ENCODE measurements around the gene RIPPLY1. TPM values are rescaled to one million over a fixed set of nuclear protein-coding genes. Genes with fewer than 3 reads are reported as not detected.

Gene RIPPLY1, protein sequence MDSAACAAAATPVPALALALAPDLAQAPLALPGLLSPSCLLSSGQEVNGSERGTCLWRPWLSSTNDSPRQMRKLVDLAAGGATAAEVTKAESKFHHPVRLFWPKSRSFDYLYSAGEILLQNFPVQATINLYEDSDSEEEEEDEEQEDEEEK
- total RNA-seq (2014; rRNA removed; shearing (Covaris generic)): not detected in 2 replicates

DNA sequence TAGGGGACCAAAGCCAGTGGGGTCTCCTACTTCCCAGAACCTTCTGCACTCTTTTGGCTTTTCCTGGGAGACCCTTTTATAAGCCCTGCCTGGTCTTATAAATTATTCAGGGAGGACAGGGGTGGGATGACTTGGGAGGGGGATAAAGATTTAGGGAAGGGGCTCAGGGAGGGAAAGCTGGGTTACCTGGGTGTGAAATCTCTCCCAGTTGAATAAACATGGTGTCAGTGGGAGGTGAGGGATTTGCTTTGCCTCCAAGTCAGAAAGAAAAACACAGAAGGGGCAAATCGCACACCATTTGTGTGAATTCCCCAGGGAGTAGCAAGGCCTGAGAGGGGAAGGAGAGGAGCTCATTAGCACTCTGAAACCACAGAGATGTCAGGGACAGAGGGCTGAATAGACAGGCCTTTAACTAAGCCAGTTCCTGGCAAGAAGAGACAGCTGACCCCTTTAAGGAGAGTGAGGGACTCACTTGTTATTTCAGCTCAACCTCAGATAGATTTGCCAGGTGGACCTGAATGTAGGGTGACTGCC, at the start of gene RIPPLY1:
RIPPLY1 (minus strand) TSS at position 51 of the 534 bp plus-strand sequence. CDS start 54 bp downstream, outside the sequence.
- no peak for DNase-seq (ENCODE audit: low read depth)

DNA sequence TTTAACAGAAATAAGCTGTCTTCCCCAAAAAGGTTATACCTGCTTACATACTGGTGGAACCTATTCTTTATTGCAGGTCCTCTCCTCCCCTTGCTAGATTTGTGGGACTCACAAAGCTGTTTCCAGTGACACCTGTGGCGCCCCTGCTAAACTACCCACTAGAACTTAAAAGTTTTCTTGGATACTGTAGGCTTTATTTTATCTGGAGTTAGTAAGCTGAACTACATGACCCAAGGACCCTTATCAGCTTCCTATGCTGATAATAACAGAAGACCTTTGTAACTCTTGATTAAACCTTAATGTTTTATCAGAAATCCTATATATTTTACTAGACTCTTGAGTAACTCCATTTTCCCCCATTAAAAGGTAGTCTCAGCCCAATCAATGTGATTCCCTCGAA, 49.4 kb upstream of the RIPPLY1 start:
- no peak for DNase-seq (ENCODE audit: low read depth)

DNA sequence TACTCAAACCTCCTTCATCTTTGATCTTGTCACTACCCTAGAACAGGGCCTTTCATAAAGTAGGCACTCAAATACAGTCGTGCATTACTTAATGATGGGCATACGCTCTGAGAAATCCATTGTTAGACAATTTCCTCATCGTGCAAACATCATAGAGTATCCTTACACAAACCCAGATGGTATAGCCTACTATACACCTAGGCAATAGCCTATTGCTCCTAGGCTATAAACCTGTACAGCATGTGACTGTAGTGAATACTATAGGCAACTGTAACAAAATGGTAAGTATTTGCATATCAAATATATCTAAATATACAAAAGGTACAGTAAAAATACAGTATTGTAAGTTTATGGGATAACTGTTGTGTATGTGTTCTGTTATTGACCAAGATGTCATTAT, 48.9 kb upstream of the RIPPLY1 start:
- DNase-seq (ENCODE audit: low read depth): no peak

DNA sequence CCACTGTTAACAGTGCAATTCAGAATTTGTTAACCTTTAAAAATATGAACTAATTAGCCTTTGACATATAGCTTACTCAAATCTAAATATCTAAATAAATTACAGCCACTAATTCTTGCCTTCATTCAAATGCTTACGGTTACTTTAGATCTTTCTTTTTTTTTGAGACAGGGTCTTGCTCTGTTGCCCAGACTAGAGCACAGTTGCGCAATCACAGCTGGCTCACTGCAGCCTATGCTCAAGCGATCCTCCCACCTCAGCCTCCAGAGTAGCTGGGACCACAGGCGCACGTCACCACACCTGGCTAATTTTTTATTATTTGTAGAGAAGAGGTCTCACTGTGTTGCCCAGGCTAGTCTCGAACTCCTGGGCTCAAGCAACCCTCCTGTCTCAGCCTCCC, 48.1 kb upstream of the RIPPLY1 start:
- no peak for DNase-seq (ENCODE audit: low read depth)

DNA sequence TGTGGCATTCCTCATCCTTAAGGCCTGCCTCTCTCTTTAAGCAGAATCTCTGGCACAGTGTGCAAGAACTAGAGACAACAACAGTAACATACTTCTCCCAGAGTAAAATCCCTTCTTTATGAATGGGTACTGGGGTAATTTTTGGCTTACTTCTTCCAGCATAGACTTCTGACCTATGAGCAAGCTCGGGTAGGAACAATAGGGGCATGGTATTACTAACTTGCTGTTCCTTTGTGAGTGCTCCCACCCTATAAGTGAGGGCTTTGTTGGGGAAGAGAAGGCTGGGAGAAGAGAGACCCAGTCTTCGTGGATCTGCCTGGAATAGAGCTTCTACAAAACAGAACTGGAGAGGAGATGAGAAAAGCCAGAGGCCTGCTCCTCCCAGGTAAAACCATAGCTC, 47.2 kb upstream of the RIPPLY1 start:
- no peak for DNase-seq (ENCODE audit: low read depth)

DNA sequence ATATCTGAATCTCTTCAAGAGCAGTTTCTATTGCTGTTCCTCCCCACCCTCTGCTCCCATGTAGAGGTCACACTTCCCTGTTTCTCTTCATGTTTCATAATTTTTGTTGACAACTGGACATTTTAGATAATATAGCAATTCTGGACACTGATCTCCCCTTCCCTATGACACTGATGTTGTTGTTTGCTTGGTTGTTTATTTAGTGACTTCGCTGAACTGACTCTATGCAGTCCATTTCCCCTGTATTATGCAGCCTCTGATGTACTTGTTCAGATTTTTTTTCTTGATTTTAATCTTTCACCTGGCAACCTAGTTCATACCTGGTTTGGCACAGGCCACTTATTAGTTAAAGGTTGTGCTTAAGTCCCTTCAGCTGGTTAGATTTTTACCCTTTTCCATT, 46.2 kb upstream of the RIPPLY1 start:
- DNase-seq (ENCODE audit: low read depth): no peak

DNA sequence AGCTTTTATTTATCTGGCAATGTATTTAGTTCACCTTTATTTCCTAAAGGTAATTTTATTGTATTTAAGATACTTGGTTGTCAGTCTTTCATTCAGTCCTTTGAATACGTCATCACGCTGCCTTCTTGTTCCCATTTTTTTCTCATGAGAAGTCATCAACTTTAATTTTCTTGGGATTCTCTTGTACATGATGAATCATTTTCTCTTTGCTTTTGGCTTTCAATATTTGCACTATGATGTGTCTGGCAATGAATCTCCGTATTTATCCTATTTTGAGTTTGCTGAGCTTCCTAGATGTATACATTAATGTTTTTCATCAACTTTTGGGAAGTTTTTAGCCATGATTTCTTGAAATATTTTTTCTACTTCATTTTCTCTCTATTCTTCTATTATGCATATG, 45.5 kb upstream of the RIPPLY1 start:
- no peak for DNase-seq (ENCODE audit: low read depth)

DNA sequence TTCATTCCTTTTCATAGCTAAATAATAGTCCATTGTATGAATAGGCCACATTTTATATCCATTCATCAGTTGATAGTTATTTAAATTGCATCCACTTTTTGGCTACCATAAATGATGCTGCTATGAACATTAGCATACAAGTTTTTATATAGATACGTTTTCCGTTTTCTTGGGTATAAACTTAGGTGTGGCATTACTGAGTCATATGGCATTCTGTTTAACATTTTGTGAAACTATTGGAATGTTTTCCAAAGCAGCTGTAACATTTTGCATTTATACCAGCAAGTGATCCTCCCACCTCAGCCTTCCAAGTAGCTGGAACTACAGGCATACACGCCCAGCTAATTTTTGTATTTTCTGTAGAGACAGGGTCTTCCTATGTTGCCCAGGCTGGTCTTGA, 43.3 kb upstream of the RIPPLY1 start:
- DNase-seq (ENCODE audit: low read depth): no peak

DNA sequence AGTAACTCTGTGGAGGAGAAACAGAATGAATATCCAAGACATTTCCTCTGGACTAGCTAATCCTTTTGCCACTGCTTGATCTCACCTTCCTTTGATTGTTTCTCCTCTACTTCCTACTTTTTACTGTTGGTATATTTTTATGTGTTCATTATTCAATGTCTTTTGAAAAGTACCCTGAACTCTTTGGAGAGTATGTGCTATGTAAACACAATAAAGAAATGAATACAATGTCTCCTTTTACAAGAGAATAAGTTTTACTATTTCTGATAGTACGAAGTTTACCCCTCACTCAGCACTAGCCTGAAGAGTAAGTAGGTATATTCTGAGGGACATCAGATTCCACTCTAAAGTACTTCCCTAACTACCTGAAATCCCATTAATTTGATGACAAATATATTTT, 36.9 kb upstream of the RIPPLY1 start:
- no peak for DNase-seq (ENCODE audit: low read depth)

DNA sequence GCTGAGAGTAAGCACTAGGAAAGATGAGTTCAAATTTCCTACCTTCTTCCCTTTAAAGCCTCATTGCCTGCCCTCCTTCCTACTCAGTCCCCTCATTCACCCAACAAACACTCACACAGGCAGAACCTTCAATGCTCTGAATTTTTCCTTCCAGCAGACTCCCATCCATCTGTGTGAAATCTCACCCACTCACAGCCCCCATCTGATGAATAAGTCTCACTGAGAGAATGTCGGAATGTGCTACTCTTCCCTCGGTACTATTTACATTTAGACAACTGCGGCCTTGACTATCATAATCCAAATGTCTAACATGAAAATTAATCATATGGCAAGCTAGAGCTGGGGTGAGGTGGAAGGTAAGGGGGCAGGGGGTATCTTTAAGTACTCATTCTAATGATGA, 36.4 kb upstream of the RIPPLY1 start:
- DNase-seq (ENCODE audit: low read depth): no peak

DNA sequence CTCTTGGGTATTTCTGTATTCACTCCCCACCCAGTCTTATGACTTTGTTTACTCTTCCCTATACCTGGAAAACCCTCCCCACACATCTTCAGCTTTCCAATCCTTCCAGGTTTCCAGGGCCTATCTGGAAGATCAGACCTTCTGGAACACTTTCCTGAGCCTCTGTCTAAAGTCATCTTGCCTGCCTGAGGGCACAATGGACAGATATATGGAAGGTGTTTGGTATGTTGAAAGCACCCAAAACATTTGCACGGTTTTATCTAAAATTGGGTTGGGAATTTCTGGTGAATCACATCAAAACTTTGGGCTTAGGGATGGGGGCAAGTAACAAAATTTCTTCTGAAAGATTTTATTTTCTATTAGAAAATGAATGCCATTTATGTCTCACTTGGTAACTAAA, 33.1 kb upstream of the RIPPLY1 start:
- DNase-seq (ENCODE audit: low read depth): no peak

DNA sequence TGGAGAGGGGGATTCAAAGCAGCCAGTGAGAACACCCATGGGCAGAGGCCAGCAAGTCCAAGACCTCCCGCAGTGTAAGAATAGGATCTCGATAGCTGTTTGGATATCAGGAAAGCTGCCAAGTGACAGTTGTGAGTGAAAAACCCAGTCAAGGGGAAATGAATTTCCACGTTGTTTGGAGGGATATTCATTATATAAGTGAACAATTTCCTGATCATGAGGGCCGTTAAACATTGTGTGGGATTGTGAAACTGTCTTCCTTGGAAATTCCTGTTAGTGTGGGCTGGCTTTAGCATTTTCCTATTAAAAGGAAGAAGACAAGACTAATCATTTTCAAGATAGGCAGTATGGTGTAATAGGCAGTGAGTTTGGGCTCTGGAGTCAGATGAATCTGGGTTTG, 32.0 kb upstream of the RIPPLY1 start:
- no peak for DNase-seq (ENCODE audit: low read depth)

DNA sequence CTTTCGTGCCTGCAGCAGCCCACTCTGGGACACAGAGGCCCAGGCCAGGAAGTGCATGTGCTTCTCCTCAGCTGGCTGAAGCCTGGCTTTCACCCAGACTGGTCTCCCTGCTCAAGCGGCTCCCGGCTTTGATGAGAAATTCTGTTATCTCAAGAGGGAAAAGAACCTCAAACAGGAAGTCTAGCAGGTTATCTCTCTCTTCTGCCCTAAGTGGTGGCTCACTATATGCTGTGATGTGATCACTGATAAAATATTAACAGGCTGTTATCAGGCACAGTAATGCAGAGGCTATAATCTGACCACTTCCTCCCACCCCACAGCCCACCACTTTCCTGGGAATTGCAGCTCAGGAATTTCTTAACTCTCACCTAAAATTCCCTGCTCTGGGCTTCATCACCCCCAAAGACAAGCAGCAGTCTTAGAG, 30.4 kb upstream of the RIPPLY1 start:
- DNase-seq (ENCODE audit: low read depth): peak; percentile 39

DNA sequence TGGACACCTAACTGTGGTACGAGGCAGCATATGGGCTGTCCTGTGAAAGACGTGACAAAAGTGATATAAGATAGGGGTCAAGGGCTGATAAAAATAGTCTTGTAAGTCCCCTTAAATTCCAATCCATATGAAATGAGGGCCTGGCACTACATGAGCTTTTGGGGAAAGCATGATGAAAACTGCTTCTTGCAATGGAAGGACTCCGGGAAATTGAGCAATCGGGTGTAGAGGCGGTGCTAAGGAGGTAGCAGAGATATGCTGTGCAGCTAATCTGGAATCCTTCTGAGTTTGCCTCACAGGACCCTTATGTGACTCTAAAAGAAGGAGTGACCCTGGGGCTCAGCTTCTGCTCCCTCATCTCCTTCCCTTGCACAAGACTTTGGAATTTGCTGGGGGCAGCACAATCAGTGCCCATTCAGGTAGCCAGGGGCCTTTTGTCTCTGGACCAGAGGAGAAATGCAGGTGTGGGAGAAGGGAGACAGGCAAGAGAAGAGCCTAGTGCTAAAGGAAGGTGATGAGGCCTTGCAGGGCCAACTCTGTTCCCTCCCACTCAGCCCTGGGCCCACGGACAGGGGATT, 29.9 kb upstream of the RIPPLY1 start:
- DNase-seq (ENCODE audit: low read depth): no peak

DNA sequence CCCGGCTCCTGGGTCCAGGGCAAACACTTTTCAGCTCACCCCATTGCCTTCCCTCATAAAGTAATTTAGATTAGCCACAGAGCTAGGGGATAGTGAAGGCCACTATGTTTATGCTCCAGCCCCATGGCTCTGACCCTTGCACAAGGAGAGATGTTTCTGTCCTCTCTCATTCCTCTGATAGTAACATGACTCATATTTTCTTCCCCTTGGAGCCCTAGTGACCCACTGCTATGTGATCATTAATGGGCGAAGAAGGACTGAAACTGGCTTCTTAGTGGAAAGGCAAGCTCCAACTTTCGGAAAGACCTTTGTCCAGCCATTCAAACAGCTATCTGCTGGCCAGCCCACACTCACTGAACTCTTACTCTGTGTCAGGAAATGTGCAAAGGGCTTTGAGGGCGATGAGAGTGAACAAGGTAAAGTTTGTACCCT, 29.4 kb upstream of the RIPPLY1 start:
- no peak for DNase-seq (ENCODE audit: low read depth)

DNA sequence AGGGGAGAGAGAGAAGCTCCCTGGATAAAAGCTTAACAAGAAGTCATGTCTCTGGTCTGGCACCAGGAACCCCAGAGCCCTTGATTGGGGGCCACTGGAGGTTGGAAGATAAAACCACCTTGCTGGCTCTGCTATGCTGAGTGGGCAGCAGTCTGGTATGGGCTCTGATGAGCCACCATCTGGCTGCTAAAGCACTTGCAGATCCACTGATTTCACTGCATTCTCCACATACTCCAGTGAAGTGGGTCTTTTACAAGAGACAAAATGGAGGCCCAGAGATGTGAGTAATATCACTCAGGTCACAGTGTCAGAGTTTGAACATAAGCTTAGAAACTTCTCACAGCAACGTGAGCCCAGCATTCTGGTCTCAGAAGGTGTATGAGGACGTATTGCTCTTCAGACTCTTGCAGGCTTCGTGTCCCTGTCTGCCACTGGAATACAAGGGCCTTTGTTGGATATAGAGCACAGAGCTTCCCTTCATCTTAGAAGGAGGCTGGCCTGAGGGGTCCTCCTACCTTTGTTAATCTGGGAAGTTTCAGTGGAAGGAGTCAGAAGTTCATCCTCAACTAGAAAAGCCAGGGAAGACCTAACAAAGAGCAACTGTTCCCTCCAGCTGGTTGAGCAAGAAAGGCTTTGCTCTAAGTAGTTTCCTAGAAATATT, 28.8 kb upstream of the RIPPLY1 start:
- DNase-seq (ENCODE audit: low read depth): no peak

DNA sequence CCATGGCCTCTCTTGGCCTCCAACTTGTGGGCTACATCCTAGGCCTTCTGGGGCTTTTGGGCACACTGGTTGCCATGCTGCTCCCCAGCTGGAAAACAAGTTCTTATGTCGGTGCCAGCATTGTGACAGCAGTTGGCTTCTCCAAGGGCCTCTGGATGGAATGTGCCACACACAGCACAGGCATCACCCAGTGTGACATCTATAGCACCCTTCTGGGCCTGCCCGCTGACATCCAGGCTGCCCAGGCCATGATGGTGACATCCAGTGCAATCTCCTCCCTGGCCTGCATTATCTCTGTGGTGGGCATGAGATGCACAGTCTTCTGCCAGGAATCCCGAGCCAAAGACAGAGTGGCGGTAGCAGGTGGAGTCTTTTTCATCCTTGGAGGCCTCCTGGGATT, 25.1 kb upstream of the RIPPLY1 start:
- no peak for DNase-seq (ENCODE audit: low read depth)

DNA sequence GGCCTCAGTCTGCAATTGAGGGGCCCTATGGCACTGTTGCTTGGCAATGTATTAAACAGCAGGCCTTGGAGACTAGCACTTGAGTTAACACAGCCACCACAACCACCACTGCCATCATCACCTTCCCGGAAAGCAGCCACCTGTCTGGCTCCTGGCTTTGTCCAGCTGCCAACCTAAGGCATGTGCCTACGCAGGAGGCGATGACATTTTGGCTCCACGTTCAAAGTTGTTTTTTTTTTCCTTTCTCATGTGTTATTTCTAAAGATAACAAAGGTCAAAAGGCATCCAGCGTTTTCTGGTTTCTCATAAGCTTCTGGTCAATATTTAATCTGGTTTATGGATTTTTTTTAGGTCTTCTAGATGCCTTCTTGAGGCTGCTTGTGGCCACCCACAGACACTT, 24.6 kb upstream of the RIPPLY1 start:
- no peak for DNase-seq (ENCODE audit: low read depth)

DNA sequence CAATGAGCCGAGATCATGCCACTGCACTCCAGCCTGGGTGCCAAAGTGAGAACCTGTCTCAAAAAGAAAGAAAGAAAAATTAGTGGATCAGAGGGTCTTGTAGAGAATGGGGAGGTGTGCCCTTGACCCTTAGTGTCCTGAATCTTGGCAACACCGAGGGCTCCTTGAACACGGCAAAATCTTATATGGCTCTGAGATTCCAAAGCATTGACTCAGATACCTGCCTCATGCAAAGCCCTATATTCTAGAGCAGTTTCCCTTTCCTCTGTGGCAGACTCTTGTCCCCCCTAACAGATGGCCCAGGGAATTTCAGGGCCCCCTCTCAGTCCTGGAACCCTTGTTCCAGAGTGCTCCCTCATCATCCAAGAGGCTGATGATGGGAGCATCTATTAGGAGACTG, 23.9 kb upstream of the RIPPLY1 start:
- DNase-seq (ENCODE audit: low read depth): no peak

DNA sequence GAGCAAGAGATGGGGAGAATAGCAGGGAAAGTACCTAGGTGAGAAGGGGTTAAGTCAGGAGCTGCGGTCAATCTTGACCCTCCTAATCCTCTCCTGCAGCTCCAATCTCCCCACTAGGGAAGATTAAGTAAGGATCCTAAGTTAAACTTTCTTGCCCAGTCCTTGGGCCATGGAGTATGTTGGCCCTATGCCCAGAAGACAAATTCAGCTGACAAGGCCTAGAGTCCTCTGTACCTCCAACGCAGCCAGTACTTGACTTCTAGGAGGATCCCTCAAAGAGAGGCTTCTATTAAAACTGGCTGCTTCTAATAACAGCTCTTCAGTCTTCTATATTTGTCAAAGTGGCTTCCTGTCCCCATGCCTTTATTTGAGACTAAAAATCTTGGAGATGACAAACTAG, 18.5 kb upstream of the RIPPLY1 start:
- no peak for DNase-seq (ENCODE audit: low read depth)

DNA sequence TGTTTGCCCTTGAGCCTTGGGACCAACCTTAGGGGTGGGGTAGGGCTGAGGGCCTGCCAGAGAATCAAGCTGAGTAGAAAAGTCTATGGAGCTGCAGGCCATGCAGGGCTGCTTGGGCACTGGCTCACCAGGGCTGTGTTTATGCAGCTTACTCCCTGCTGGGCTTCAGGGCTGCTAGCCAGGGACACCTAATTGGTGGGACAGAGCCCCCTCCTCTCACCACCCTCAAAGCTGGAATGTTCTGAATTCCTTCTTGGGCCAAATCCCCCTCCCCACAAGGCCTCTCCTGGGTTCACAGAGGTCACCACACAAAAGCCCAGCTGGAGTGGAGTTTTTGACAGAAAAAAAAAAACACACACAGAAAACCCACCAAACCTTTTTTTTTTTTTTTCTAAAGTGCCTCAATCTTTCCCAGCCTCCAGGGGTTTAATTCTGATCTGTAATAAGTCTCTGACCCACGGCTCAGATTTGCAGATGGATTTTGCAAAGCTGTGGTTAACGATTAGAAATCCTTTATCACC, 16.9 kb upstream of the RIPPLY1 start, which contains the start of gene CLDN2:
CLDN2 (plus strand) TSS at position 471 of the 521 bp plus-strand sequence. CDS start 7,827 bp downstream, outside the sequence.
- no peak for DNase-seq (ENCODE audit: low read depth)

DNA sequence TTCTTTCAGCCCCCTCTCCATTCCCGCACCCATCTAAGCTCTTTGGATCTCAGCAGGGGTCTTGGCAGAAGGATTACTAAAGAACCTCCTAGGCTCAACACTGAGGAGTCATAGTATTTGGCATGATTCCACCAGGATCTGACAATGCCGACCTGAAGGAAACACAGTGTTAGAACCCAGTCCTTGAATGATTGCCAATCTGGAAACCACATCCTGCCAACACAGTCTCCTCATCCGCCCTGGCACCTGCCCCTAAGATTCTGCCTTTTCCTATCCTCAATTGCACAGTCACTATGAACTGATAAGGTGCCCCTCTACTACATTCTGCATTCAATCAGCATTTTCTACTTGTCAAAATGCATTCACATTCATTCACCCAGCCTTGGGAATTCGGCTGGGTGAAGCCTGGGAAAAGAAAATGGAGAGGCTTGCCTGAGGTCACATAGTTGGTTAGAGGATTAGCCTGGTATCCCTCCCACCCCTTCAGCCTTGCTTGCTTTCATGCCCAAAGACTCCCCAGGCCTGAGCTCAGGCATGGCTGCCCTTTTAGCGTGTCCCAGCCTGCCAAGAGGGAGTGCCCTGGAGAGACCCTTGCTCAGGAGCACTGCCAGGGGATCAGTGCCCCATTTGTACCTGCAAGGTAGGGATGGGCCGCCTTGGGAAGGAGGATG, 14.8 kb upstream of the RIPPLY1 start:
- peak; percentile 86 for DNase-seq (ENCODE audit: low read depth)
